HepG2 (cell line): ENCODE data around the gene CCS. TPM values are rescaled to one million over a fixed set of nuclear protein-coding genes. Genes with fewer than 3 reads are reported as not detected.
A peak's percentile ranks its signal among the peaks of the same experiment; 100 is the strongest.

Experiments
- ATAD3A ChIP-seq: sonication (generic); formaldehyde crosslinking; IDR thresholded peaks from 2 replicates; pipeline ENCODE4 v1.4.0; 2020; ENCODE audit warnings: missing genetic modification reagents
- BHLHE40 ChIP-seq: IDR thresholded peaks from 2 replicates; pipeline ENCODE4 v1.6.1; 2011; ENCODE audit warnings: low read length, improper control_type of control experiment
- GABPB1 ChIP-seq: IDR thresholded peaks from 2 replicates; pipeline ENCODE4 v1.6.1; 2016; ENCODE audit warnings: mild to moderate bottlenecking, missing genetic modification reagents, moderate library complexity, missing compliant biosample characterization
- HES4 ChIP-seq: sonication (generic); formaldehyde crosslinking; IDR thresholded peaks from 2 replicates; pipeline ENCODE4 v1.9.0; 2021; ENCODE audit warnings: mild to moderate bottlenecking, missing genetic modification reagents, borderline replicate concordance
- JDP2 ChIP-seq: sonication (generic); formaldehyde crosslinking; IDR thresholded peaks from 2 replicates; pipeline ENCODE4 v1.8.1; 2022; ENCODE audit warnings: missing genetic modification reagents, borderline replicate concordance
- KDM4B ChIP-seq: sonication (generic); formaldehyde crosslinking; IDR thresholded peaks from 2 replicates; pipeline ENCODE4 v1.4.0; 2020; ENCODE audit warnings: missing genetic modification reagents
- KDM5A ChIP-seq: fragments of 200-600 bp; sonication (generic); IDR thresholded peaks from 2 replicates; pipeline ENCODE4 v1.7.0; 2018; ENCODE audit warnings: antibody characterized with exemption, mild to moderate bottlenecking, low read length, borderline replicate concordance
- MXI1 ChIP-seq: IDR thresholded peaks from 3 replicates; pipeline ENCODE4 v1.6.1; 2012; ENCODE audit warnings: low read depth, low read length, inconsistent platforms, borderline replicate concordance
- MYPOP ChIP-seq: sonication (generic); formaldehyde crosslinking; IDR thresholded peaks from 2 replicates; pipeline ENCODE4 v1.8.1; 2023; ENCODE audit warnings: mild to moderate bottlenecking, moderate library complexity, missing genetic modification reagents
- PAWR ChIP-seq: sonication (generic); formaldehyde crosslinking; IDR thresholded peaks from 2 replicates; pipeline ENCODE4 v1.4.0; 2020; ENCODE audit warnings: missing genetic modification reagents, mild to moderate bottlenecking, borderline replicate concordance
- POLR2AphosphoS2 ChIP-seq: IDR thresholded peaks from 2 replicates; pipeline ENCODE4 v1.6.1; 2011; ENCODE audit warnings: low read depth, low read length, improper control_type of control experiment
- RFX5 ChIP-seq: IDR thresholded peaks from 2 replicates; pipeline ENCODE4 v1.6.1; 2011; ENCODE audit warnings: low read depth, low read length, improper control_type of control experiment
- SIX1 ChIP-seq: sonication (generic); formaldehyde crosslinking; IDR thresholded peaks from 2 replicates; pipeline ENCODE4 v1.4.0; 2020; ENCODE audit warnings: missing genetic modification reagents, borderline replicate concordance
- TARDBP ChIP-seq: sonication (generic); formaldehyde crosslinking; IDR thresholded peaks from 2 replicates; pipeline ENCODE4 v1.8.0; 2022; ENCODE audit warnings: mild to moderate bottlenecking, missing genetic modification reagents
- YY1 ChIP-seq: IDR thresholded peaks from 2 replicates; pipeline ENCODE4 v1.6.1; 2011; ENCODE audit warnings: low read length, low read depth, moderate library complexity, mild to moderate bottlenecking; ENCODE audit not compliant: insufficient read depth, insufficient replicate concordance
- ZBTB37 ChIP-seq: sonication (generic); formaldehyde crosslinking; IDR thresholded peaks from 2 replicates; pipeline ENCODE4 v1.4.0; 2020; ENCODE audit warnings: mild to moderate bottlenecking, missing genetic modification reagents
- ZNF142 ChIP-seq: sonication (generic); formaldehyde crosslinking; IDR thresholded peaks from 2 replicates; pipeline ENCODE4 v1.4.0; 2020; ENCODE audit warnings: missing genetic modification reagents
- ZNF704 ChIP-seq: sonication (generic); formaldehyde crosslinking; IDR thresholded peaks from 2 replicates; pipeline ENCODE4 v1.8.1; 2023; ENCODE audit warnings: mild to moderate bottlenecking, inconsistent platforms, moderate library complexity, missing genetic modification reagents, borderline replicate concordance
- ZNF768 ChIP-seq: sonication (generic); formaldehyde crosslinking; IDR thresholded peaks from 2 replicates; pipeline ENCODE4 v1.4.0; 2020; ENCODE audit warnings: missing genetic modification reagents
- polyA plus RNA-seq, 8 experiments: library from polyadenylated mRNA; depleted of rRNA in 3 of 8; stranded (reverse) in 7 of 8; unstranded in 1 of 8; fragments of >200 nt; fragmentation: Illumina TruSeq in 4 of 8; extraction: Trizol in 4 of 8; gene quantifications; 2 replicates each; pipeline versions ENCODE4 v1.2.1 to v1.2.3, GENCODE V29; 2011 to 2016; ENCODE audit warnings: low read depth in 4 of 8, missing spikeins in 1 of 8, mixed read lengths in 1 of 8; ENCODE audit not compliant: insufficient read depth in 1 of 8
- total RNA-seq, 5 experiments: library from RNA; depleted of rRNA; stranded (reverse); fragments of >200 nt; fragmentation: Illumina TruSeq; extraction: Trizol; gene quantifications; 2 replicates each; pipeline ENCODE4 v1.2.3, GENCODE V29; 2016; ENCODE audit warnings: low read depth in 1 of 5

The CCS gene
- total and polyA plus RNA-seq, 2 of the 13 experiments (the other 11 are each of a cell fraction or from before 2014, with no cell fraction given) = 25.4 to 44.6 TPM

- TF ChIP-seq ZBTB37 (CRISPR knock-in tag) = no peak
- TF ChIP-seq POLR2AphosphoS2 = peak; percentile 93
- peak; percentile 88; the same call in 1 of the 2 replicates for TF ChIP-seq KDM5A
- peak; percentile 45; the same call in 1 of the 2 replicates for TF ChIP-seq BHLHE40
- TF ChIP-seq KDM4B = no peak
- peak; percentile 87 for TF ChIP-seq ZNF142 (CRISPR knock-in tag)
- peak; percentile 81; the same call in 1 of the 2 replicates for TF ChIP-seq TARDBP (CRISPR knock-in tag)
- no peak; the same call in none of the 2 replicates for TF ChIP-seq ZNF704 (CRISPR knock-in tag)
- peak; percentile 79; the same call in 1 of the 2 replicates for TF ChIP-seq PAWR (CRISPR knock-in tag)
- peak; percentile 87 for TF ChIP-seq YY1
- TF ChIP-seq RFX5 = peak; percentile 67; the same call in 1 of the 2 replicates
- TF ChIP-seq SIX1 (CRISPR knock-in tag) = no peak
- peak; percentile 65; the same call in 1 of the 3 replicates for TF ChIP-seq MXI1
- peak; percentile 65 for TF ChIP-seq GABPB1
- TF ChIP-seq HES4 = peak; percentile 67
- no peak for TF ChIP-seq ATAD3A
- TF ChIP-seq ZNF768 (CRISPR knock-in tag) = no peak
- TF ChIP-seq MYPOP (CRISPR knock-in tag) = peak; percentile 71; the same call in 1 of the 2 replicates
- TF ChIP-seq JDP2 (CRISPR knock-in tag) = no peak
Observed at GRCh38 chr11:66616379-66617154, 23.6 kb downstream of the CCS start, which contains the start of gene RBM14 (continued).
